NCI-H1436 treated with DMSO at 0.1 percent for 48 hours (cell line): ENCODE results near the gene THSD4.
"Not testable (repeated sequence)": the region's sequence is repeated elsewhere in the genome, so short reads cannot be mapped to it uniquely, and the experiment has no call there.

Source experiments
- DNase-seq: peaks from one replicate; lab custom pipeline; 2025; lab: John Stamatoyannopoulos, UW

THSD4 gene

GRCh38 chr15:71189718-71190117 lies 74.4 kb downstream of the THSD4 start:
- DNase-seq, result no peak

- DNase-seq, result no peak
These were observed 76.0 kb downstream of the THSD4 start for GRCh38 chr15:71191296-71191695.

GRCh38 chr15:71192816-71193215 lies 77.5 kb downstream of the THSD4 start:
- DNase-seq, result no peak

GRCh38 chr15:71194286-71194685 lies 79.0 kb downstream of the THSD4 start:
- DNase-seq, result no peak

GRCh38 chr15:71195242-71195641 lies 80.0 kb downstream of the THSD4 start:
- DNase-seq, result no peak

GRCh38 chr15:71197620-71198019 lies 82.3 kb downstream of the THSD4 start:
- no peak for DNase-seq

GRCh38 chr15:71198846-71199245 lies 83.6 kb downstream of the THSD4 start:
- DNase-seq, result no peak

- no peak for DNase-seq
These were observed 84.4 kb downstream of the THSD4 start for GRCh38 chr15:71199384-71200351.

- peak; percentile 86 for DNase-seq
These were observed 86.2 kb downstream of the THSD4 start for GRCh38 chr15:71201477-71201876.

- DNase-seq, result peak; percentile 87
These were observed 87.4 kb downstream of the THSD4 start for GRCh38 chr15:71202712-71203111.

- no peak for DNase-seq
These were observed 88.6 kb downstream of the THSD4 start for GRCh38 chr15:71203586-71204474.

GRCh38 chr15:71207141-71207540 lies 91.9 kb downstream of the THSD4 start:
- no peak for DNase-seq

- DNase-seq, result no peak
These were observed 96.9 kb downstream of the THSD4 start for GRCh38 chr15:71212146-71212545.

GRCh38 chr15:71213943-71214342 lies 98.7 kb downstream of the THSD4 start:
- DNase-seq, result not testable (repeated sequence)

- DNase-seq, result no peak
These were observed 100.0 kb downstream of the THSD4 start for GRCh38 chr15:71215126-71215894.

- DNase-seq, result no peak
These were observed 103.1 kb downstream of the THSD4 start for GRCh38 chr15:71218272-71218805.

GRCh38 chr15:71219101-71219500 lies 103.8 kb downstream of the THSD4 start:
- DNase-seq, result no peak

GRCh38 chr15:71219645-71220044 lies 104.4 kb downstream of the THSD4 start:
- DNase-seq, result no peak

GRCh38 chr15:71220828-71221227 lies 105.6 kb downstream of the THSD4 start:
- no peak for DNase-seq

- no peak for DNase-seq
These were observed 106.1 kb downstream of the THSD4 start for GRCh38 chr15:71221417-71221816.

- no peak for DNase-seq
These were observed 108.2 kb downstream of the THSD4 start for GRCh38 chr15:71223516-71223915.

- DNase-seq, result no peak
These were observed 108.8 kb downstream of the THSD4 start for GRCh38 chr15:71224024-71224423.
